GM12891 (cell line): ENCODE measurements around the gene UBXN11.

ENCODE experiments used
- POLR2A ChIP-seq: IDR thresholded peaks from 2 replicates; pipeline ENCODE4 v1.6.1; 2011; ENCODE audit warnings: low read depth, low read length, control low read depth
- POLR2AphosphoS5 ChIP-seq: IDR thresholded peaks from 2 replicates; pipeline ENCODE4 v1.6.1; 2011; ENCODE audit warnings: low read depth, low read length, control low read depth
- SPI1 ChIP-seq: IDR thresholded peaks from 2 replicates; pipeline ENCODE4 v1.6.1; 2011; ENCODE audit warnings: low read depth, low read length, control low read depth
- TAF1 ChIP-seq: IDR thresholded peaks from 2 replicates; pipeline ENCODE4 v1.6.1; 2011; ENCODE audit warnings: low read depth, low read length, control low read depth

DNA sequence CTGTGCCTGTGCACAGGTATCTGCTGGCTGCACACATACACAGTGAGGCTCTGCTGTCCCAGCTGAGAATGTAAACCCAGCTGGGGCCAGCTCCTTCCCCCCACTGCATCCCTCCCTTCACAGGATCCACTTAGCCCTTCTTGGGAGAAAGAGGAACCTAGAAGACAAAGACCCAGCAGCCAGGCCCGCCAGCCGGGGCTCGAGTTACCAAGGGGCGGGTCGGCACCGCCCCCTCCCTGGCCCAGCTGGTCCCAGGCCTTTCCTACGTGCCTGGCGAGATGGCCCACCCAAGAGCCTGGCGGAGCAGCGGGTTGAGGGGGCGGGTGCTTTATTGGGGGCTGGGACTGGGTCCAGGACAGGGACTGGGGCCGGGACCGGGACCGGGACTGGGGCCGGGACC lies 24.5 kb downstream of the UBXN11 start:
- TF ChIP-seq POLR2A (no peak), POLR2AphosphoS5 (no peak), SPI1 (no peak), TAF1 (no peak)
